Measurements from ENCODE around the gene CAMTA2. TPM values are rescaled to one million over a fixed set of nuclear protein-coding genes. Genes with fewer than 3 reads are reported as not detected.

Gene CAMTA2
- total RNA-seq, 6 experiments from 2014 or later: 48.9 to 60.8 (median 54.1) TPM

GRCh38 chr17:4970273-4970672 is 17.2 kb downstream of the CAMTA2 start:
- Mint-ChIP-seq H3K9me3 (peaks cover 4% of the 10 kb centered on the region; the same call in 1 of the 2 replicates), H3K4me1 (ENCODE audit: low read depth) (peaks cover 12% of the 10 kb centered on the region), H3K4me3 (no peak overlapping the region), H3K27ac (no peak overlapping the region), H3K27me3 (ENCODE audit: insufficient read depth) (peaks cover 10% of the 10 kb centered on the region), H3K36me3 (ENCODE audit: low read depth) (peaks cover 31% of the 10 kb centered on the region)
- TF ChIP-seq CTCF (IDR thresholded peaks at IDR 0.05): no peak
- no peak for DNase-seq

GRCh38 chr17:4969551-4970173 is 17.8 kb downstream of the CAMTA2 start:
- peaks cover 13% of the 10 kb centered on the region for H3K27me3 Mint-ChIP-seq (ENCODE audit: insufficient read depth)
- no peak overlapping the region for H3K4me3 Mint-ChIP-seq
- peaks cover 4% of the 10 kb centered on the region; the same call in 1 of the 2 replicates for H3K9me3 Mint-ChIP-seq
- peaks cover 15% of the 10 kb centered on the region for H3K4me1 Mint-ChIP-seq (ENCODE audit: low read depth)
- peaks cover 34% of the 10 kb centered on the region for H3K36me3 Mint-ChIP-seq (ENCODE audit: low read depth)
- no peak overlapping the region for H3K27ac Mint-ChIP-seq
- DNase-seq: peak; percentile 57
- TF ChIP-seq CTCF (IDR thresholded peaks at IDR 0.05): no peak

GRCh38 chr17:4969047-4969550 is 18.4 kb downstream of the CAMTA2 start:
- Mint-ChIP-seq H3K4me3 (no peak overlapping the region), H3K27me3 (ENCODE audit: insufficient read depth) (peaks cover 16% of the 10 kb centered on the region), H3K9me3 (peaks cover 4% of the 10 kb centered on the region; the same call in 1 of the 2 replicates), H3K36me3 (ENCODE audit: low read depth) (peaks cover 34% of the 10 kb centered on the region), H3K27ac (no peak overlapping the region), H3K4me1 (ENCODE audit: low read depth) (peaks cover 15% of the 10 kb centered on the region)
- peak; percentile 89 for DNase-seq
- TF ChIP-seq CTCF (IDR thresholded peaks at IDR 0.05): no peak

- no peak overlapping the region for H3K27ac Mint-ChIP-seq
- peaks cover 4% of the 10 kb centered on the region; the same call in 1 of the 2 replicates for H3K9me3 Mint-ChIP-seq
- peaks cover 18% of the 10 kb centered on the region for H3K27me3 Mint-ChIP-seq (ENCODE audit: insufficient read depth)
- peaks cover 15% of the 10 kb centered on the region for H3K4me1 Mint-ChIP-seq (ENCODE audit: low read depth)
- H3K4me3 Mint-ChIP-seq: no peak overlapping the region
- H3K36me3 Mint-ChIP-seq (ENCODE audit: low read depth): peaks cover 30% of the 10 kb centered on the region
- no peak for DNase-seq
- TF ChIP-seq CTCF (IDR thresholded peaks at IDR 0.05): no peak
These were observed 18.9 kb downstream of the CAMTA2 start for GRCh38 chr17:4968486-4969046.

- H3K27me3 Mint-ChIP-seq (ENCODE audit: insufficient read depth): peaks cover 18% of the 10 kb centered on the region
- peak; percentile 92 for DNase-seq
- no peak within 1 kb of the TSS for H3K27ac Mint-ChIP-seq
- peaks cover 29% of the 10 kb centered on the region for H3K36me3 Mint-ChIP-seq (ENCODE audit: low read depth)
- peaks cover 15% of the 10 kb centered on the region for H3K4me1 Mint-ChIP-seq (ENCODE audit: low read depth)
- no peak within 1 kb of the TSS for H3K4me3 Mint-ChIP-seq
- H3K9me3 Mint-ChIP-seq: peaks cover 4% of the 10 kb centered on the region; the same call in 1 of the 2 replicates
- TF ChIP-seq CTCF (IDR thresholded peaks at IDR 0.05): peak; percentile 43
These were observed 19.7 kb downstream of the CAMTA2 start, which contains the start of gene SPAG7 for GRCh38 chr17:4967539-4968485. SPAG7 (minus strand) TSS chr17:4967817; CDS start chr17:4967804, 13 bp downstream.
